T-helper 1 cell (primary cell): ENCODE results near the gene CAV3.
A peak's percentile ranks its signal among the peaks of the same experiment; 100 is the strongest.

Experiments used
- DNase-seq, 5 donors: peaks; one replicate each; pipeline ENCODE4 v3.0.0-alpha.2; 2012 to 2020

Gene CAV3

DNA sequence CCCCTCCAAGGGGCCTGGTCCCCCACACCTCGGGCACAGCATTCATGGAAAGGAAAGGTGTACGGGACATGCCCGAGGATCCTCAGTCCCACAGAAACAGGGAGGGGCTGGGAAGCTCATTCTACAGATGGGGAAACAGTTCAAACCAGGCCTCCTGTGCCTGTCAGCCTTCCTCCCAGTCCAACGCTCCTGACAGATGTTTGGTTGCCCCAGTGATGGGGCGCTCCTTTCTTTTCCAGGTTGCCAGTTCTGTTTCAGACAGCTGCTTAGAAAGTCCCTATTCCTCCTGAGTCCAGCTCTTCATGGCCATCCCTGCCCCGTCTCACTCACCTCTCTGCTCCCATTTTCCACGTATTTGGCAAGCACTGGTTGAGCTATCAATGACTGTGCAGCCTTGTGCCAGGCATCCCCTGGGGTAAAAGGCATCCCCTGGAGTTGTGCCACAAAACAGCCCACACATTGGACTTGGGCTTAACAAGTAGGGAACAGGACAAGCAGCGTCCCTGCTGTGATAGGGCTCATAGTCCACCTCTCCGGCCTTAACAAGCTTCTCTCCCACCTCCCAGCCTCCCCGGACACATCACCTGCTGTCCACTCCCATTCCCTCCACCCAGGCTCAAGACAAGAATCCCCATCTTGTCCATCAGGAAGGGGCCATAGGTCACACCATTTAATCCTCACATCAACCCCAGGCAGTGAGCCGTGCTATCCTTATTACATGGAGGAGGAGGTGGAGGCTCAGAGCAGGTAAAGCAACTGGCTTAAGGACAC is 29.2 kb downstream of the CAV3 start:
- no peak for DNase-seq

DNA sequence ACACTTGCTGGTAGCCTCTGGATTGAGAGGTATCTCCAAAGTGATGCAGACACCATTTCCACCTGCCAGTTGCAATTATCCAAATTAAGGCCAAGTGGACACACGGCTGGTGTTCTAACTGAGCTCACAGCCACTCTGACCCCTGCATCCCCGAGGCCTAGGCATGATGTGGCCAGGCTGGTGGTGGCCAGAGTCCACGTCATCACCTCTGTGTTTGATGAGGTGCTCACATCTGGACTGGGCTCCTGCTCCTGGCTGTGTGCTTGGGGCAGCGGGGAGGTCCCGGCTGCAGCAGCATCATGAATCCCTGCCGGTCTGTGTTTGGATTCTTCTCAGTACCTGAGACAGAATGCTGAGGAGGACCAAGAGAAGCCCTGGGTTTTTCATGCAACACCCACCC is 30.9 kb downstream of the CAV3 start:
- no peak for DNase-seq

DNA sequence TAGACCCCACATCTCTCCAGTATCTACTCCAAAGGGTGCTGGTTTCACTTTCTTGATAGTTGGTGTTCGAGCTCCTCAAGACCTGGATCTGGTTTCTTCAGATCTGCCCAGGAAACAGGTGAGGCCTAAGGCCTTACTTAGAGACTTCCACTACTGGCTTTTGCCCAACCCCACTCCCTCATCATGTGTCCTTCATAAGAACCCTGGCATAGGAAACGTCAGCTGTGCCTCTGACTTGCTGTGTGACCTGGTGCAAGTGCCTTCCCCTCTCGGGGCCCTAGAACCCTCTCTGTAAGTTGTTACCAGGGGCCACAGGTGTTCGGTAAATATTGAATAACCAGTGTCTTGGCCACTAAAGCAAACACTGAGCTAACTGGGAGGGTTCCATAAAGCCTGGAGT is 31.9 kb downstream of the CAV3 start:
- no peak for DNase-seq

DNA sequence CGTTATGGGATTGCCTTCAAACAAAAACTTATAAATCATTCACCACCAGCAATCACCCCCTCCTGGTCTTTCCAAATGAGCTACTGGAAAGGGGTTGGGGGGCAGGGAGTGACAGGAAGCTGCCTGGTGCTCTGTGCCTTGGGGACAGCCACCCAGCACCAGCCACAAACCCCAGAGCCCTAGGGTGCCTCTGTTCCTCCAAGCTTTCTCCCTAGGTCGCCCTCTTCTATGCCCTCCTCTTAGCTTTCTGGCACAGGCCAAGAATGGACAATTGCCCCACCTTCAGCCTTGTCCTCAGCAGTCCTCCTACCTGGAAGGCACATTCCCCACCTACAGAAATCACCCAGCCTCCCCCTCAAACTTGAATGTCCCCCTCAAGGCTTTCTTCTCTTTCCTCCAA is 32.5 kb downstream of the CAV3 start:
- DNase-seq: no peak

DNA sequence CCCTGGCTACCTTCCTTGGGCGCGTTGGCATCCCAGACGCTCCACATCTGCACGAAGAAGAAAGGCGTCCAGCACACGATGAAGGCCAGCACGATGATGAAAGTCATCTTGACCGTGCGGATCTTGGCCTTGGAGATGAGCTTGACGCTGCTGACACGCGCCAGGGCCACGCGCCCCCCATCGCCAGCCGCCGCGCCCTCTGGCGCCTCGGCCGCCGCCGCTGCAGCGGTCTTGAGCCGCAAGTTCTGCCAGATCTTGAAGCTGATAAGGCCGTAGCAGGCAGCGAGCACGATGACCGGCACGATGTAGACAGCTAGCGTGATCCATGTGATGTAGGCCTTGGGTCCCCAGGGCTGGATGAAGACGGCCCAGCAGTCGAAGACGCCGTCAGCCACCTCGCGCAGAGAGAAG is 33.7 kb downstream of the CAV3 start:
- DNase-seq: no peak

DNA sequence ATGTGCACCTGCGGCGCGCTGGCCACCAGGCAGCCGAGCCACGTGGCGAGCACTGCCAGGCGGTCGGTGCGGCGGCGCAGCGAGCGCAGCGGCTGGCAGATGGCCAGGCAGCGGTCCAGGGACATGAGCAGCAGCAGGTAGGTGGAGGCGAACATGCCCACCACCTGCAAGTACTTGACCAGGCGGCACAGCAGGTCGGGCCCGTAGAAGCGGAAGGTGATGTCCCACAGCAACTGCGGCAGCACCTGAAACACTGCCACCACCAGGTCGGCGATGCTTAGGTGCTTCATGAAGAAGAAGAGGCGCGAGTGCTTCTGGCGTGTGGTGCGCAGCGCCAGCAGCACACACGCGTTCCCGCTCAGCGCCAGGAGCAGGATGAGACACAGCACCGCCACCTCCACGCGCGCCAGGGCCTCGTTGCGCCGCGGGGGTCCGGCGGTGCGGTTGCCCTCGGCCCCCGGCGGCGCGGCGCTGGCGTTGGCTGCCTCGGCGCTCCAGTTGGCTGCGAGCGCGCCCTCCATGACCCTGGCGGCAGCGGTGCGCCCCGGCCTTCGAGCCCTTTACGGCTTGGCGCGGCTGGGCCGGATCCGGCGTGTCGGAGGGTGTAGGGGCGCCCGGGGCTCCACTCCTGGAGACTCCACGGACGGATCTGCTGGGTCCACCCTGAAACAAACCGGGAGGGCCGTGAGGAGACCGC is 34.2 kb downstream of the CAV3 start:
- peak in 1 of 5 donors; percentile 9 for DNase-seq

DNA sequence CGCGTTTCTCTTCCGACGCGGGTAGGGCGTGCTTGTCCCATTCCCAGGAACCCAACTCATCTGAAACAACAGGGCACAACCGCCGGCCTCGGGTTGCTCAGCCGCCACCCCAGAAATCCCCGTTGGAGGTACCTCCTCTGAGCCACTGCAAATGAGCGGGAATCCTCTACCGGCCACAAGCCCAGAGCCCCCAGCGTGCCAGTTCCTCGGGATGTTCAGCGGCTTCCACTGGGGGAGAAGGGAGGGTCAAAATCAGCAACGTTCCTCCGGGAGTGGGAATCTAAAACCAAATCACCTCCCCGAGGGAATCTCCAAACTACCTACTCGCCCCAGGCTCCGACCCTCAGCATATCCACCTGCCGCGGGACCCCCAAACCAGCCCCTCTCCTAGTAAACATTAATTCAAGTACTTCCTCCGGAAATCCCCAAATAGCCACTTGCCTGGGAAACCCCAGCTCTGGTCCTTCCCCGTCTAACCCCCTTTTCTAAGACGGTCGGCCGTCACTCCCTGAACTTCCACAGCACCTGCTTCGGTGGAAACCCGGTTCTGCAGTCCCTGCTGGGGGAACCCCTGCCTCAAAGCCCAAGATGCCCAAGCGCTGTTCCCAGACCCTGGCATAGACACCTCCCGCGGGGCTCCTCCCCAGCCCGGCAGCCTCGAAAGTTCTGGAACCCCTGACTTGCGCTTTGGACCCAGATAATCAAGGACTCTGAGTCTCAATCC is 34.9 kb downstream of the CAV3 start:
- no peak for DNase-seq

DNA sequence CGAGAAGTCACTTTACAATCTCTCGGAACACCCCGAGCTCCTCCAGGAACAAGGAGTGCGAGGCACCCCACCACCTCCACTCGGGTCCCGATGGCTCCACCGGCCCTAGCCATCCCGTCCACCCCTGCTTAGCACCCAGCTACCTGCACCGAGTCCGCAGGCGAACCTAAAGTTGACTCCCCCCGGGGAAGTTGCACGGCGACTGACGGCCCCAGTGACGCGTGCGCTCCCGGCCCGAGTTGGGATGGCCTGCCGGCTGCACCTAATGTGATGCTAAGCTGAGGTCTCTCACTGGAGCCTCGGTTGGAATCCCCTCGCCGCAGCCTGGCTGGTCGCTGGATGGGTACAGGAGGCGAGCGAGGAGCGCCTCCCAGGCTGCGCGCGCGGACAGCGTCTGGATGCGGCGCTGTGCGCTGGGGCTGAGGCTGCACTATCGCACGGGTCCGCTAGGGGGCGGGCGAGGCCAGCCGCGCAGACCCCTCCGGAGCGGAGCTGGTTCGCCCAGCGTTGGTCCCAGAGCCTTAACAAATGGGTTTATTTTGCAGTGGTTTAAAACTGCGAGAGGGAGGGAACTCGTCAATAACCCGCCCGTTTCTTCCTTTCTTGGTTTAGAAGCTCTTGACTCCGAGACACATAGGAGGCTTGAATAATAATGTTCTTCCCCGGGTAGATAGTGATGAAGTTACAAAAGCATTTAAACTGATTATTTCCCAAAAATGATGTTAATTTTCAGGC is 35.7 kb downstream of the CAV3 start, which contains the start of gene OXTR:
TSS of gene OXTR (minus strand) at position 526 of the 735 bp plus-strand sequence. CDS start 1,426 bp downstream, outside the sequence.
- peak in 3 of 5 donors; percentile 16 to 49 (median 20) for DNase-seq

DNA sequence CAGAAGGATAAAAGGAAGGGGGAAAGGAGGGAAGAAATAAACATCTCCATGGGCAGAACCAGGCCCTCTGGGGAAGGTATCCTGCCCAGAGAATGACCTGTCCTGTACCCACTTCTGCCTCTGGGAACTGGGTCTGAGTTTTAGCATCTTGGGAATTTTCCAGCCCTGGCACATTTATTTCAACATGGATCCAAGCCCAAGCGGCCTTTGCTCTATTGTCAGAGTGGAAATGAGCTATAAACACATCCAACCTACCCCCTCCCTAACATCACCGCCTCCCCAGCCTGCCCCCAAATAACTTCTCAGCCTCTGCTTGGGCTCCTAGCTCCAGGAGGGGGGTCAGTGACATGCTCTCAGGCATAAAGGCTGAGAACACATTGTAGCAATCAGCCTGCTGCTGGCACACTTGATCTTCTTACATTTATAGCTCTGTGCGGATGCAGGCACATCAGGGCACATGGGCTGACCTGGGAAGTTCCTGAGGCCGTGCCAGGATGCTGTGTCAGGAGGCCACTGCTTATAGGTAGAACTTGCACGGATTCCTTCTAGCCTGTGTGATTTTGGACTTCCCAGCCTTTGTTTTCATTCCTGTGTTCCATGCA is 40.4 kb downstream of the CAV3 start:
- DNase-seq: no peak

DNA sequence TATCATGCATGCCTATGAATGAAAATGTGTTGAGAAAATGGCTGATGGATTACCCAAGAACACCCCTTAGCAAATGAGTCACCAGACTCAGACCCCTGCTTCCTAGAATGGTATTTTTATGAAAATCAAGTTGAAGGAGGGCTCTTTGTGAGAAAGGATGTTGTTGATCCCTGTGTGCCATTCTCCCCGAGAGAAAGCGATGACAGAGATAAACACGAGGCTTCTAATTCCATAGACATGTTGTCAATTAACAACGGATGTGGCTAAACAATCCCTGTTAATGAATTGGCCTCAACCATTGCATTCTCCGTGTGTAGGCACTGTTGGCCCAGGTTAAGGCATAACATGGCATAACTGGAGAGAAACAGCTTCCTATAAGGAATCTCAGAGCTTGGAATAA is 41.6 kb downstream of the CAV3 start:
- DNase-seq: no peak

DNA sequence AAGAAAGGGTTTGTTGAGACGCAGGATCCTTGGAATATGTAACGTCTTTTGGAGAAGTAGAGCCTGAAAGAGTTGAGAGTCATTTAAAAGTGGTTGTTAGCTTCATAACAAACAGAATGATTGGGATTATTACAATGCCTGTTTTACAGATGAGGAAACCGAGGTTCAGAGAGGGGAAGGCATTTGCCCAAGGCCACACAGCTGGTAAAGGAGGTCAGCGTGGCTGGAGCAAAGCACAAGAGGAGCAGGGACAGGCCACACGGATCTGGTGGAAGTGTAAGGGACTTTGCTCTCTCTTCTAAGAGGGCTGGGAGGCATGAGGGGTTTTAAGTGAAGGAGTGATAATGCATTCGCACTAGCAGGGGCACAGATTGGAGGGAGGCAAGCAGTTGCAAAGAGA is 42.0 kb downstream of the CAV3 start:
- no peak for DNase-seq

DNA sequence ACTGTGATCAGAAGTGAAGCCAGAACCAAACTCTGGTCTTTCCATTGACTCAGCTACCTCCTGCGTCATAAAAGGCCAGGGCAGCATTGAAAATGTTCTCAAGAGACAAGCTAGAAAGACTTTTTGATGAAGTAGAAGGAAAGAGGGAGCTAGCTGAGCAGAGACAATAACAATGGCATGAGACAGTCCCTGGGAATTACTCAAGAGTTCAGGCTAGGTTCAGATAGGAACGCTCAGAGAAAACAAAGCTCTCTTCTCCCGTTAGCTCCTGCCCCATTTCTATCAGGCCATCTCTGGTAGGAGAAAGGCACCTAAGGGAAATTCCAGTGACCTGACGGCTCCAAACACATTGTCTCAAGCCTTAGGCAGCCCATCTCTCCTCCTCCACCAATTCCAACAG is 42.8 kb downstream of the CAV3 start:
- DNase-seq: no peak

DNA sequence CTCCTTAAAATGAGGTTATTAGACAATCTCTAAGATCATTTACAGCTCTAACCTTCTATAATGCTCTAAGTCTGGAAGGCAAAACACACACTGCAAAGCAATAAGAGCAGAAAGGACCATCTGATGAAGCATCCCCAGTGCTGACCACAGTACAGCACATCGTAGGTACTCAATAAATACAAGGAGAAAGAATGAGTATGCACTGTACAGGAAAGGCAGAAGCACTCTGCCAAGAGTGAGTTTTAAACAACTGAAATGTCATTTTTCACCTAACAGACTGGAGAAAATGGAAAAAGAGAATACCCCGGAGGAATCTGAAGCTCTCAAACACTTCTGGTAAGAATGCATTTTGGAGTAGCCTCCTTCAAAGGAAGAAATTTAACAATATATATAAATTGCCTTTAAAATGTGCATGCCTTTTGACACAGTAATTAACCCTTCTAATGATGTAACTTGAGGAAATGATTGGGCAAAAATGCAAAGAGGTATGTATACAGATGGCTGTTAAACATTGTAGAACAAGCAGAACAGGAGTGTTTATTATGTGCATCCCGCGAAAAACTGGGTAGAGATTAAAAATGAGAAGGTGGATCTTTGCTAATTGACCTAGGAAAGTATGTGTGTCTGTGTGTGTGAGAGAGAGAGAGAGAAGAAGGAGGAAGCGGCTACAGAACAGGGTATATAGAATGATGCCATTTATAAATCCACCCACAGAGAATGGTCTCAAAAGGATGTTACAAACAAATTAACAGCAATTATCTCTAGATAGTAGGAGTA is 43.8 kb downstream of the CAV3 start:
- DNase-seq: no peak

DNA sequence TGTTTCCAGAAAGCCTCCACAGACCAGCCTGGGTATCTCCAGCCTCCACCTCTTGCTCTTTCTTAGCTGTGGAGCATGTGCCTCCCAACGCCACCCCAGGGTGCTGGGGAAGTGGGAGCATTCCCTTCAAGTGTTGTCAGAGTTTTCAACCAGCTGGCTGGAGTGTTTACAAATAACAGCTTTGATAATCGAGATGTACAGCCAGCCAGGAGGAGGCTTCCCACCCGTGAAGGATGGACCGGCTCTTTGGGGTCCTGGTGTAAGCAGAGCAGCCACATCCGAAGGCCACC is 44.3 kb downstream of the CAV3 start:
- no peak for DNase-seq

DNA sequence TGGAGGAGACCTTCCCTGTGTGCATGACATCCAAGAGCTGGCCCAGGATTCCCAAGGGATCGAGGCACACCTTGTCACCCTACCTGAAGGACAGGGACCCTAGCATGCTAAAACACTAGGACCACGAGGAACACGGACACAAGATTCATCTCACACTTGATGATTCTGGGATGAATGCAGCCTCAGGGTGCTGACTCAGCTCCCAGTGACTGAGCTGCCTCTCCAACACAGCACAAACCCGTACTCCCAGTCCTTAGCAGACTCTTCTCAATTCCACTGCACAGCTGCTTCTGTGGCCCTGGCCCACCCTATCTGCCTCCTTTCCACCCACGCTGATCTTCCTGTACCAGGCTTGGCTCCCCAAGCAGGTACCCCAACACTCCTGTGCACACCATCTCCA is 44.9 kb downstream of the CAV3 start:
- no peak for DNase-seq

DNA sequence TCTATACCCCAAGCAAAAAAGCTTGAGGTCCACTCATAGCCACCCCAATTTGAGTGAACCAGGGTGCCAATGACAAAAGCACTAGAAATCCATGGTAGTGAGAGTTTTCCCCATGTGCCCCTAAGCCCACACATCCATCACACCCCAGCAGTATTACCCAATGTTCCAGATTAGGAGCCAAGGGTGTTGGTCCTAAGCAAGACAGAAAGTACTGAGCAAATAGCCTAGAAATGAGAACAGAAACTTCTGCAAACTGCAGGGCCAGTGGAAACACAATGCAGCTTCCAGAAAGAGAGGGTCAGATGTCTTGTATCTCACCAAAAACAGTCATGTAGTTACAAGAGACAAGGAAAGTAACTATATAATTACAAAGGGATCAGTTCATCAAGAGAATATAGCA is 46.7 kb downstream of the CAV3 start:
- no peak for DNase-seq

DNA sequence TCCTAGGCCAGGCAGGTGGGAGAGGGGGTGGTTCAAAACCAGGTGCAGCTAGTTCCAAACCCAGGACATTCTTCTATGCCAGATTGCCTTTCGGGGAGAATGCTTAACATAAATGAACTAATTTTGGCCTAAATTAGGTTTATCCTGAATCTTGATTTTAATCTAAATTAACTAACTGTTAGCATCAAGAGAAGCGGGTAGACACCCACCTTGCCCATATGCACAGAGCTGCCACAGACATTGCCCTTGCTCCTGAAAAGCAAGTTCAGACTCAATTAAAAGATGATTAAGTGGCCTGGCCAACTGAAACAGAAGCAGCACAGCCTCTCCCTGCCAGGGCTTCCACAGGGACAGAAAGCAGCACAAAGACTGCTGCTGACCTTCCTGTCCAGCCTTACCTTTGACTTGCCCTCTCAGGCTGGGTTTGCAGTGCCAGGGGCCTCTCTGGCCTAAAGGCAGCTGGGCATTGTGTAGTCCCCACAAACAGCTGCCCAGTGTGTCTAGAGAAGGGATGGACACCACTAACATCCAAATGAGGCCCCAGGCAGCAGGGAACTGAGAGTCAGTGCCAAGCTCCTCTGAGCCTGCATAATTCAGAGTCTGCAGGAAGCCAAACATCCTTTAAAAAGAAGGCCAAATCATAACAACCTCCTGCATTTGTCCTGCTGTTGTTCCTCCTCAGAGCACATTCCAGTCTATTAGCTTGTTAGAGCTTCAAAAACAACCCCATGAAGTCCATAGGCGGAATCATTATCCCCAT is 51.3 kb downstream of the CAV3 start:
- DNase-seq: no peak

DNA sequence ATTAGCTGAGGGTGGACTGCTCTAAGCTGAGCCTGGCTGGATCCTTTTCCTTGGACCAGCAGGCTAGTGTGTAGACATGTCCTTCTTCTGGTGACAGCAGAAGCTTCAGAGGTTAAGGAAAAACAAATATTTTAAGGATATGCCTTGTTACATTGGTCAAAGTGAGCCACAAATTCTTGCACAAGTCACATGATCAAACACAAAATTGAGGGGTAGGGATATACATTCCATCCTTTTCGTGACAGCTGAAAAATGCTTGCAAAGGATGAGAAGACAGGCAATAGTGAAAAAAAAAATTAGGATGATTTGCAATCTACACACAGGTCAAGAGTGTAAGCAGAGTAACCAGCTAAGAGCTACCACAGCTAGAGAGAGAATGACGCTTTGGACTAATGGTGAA is 56.9 kb downstream of the CAV3 start:
- no peak for DNase-seq

DNA sequence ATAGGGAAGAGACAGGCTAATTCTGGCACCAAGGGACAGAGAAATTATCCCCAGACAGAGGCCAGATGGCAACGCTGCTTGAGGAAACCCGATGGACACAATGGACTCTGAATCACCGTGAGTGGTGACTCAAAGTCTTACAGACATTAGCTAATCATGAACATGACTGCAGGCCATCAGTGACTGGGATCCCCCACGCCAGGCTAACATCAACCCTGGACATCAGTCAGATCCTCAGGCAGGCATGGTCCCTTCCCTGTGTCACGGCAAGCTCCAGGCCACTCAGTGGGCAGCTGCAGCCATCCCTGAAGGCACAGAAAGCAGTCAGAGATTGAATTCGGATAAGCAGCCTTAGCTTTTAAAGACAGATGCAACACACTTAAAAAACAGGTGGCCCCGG is 59.6 kb downstream of the CAV3 start:
- no peak for DNase-seq

DNA sequence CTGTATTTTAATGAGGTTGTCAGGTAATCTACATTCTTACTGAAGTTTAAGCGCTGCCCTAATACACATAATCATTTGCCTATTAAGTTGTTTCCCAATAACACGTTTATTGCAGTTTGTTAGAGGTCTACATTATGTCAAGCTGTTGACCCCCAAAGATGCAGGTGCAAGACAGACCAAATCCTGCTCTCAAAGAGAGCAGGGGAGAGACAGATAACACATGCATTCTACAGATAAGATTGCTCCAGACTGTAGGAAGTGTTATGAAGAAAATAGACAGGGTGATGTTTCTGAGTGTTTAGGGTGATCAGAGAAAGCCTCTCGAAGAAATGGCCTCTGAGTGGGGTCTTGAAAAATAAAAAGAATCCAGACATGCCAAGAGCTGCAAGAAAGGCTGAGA is 60.6 kb downstream of the CAV3 start:
- DNase-seq: no peak
